Measurements from ENCODE around the gene DST. TPM values are rescaled to one million over a fixed set of nuclear protein-coding genes. Genes with fewer than 3 reads are reported as not detected.
"Not testable (repeated sequence)": the region's sequence is repeated elsewhere in the genome, so short reads cannot be mapped to it uniquely, and the experiment has no call there.

Gene DST
- polyA plus RNA-seq, 3 donors, result 20.1 to 91.7 (median 36.9) TPM

DNA sequence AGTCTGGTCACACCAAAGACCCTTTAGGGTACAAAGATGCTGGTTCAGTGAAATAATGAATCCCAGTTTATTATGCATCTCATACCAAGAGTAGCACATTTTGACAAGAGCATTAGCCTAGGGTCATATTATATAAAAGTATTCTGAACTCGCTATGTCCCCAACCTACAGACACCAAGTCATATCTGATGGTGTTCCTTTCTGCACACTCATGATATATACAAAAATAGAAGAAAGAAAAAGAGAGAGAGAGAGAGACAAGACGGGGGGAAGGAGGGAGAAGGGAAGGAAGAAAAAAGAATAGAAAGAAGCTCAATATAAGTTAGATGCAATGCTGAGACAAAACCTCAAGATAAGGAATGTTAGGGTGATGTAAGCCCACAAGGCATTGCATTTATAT, 131.1 kb downstream of the DST start:
- no peak overlapping the region for H3K27ac ChIP-seq (ENCODE audit: low read depth, low read length)
- 87 to 98% (median 88%) methylated on average over 2 of the region's 2 CpGs for WGBS, 3 donors

DNA sequence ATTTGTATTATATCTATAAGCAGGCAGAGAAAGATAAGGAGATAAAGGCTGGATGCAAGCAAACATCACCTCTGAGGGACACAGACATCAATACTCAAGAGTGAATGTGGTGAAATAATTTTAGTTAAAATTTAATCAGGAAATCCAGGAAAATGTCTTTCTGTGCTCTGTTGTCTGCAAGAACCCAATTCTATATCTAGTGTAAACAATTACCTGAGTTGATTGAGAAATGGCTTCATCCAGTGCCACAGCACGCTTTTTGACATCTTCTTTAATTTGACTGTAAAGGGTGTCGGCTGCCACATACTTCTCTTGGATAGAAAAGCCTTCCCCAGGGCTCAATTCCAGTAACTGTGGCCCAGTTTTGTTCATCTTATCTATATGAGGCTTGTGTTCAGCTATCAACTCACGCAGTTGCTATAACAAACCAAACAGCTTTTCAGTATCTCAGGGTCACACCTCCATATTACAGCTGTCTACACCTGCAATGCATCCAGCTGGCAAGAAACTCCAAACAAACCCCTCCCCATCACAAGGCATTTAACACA, 131.6 kb downstream of the DST start:
- WGBS, 3 donors, result 28 to 62% (median 59%) methylated on average over 3 of the region's 3 CpGs
- H3K27ac ChIP-seq (ENCODE audit: low read depth, low read length), result no peak overlapping the region

DNA sequence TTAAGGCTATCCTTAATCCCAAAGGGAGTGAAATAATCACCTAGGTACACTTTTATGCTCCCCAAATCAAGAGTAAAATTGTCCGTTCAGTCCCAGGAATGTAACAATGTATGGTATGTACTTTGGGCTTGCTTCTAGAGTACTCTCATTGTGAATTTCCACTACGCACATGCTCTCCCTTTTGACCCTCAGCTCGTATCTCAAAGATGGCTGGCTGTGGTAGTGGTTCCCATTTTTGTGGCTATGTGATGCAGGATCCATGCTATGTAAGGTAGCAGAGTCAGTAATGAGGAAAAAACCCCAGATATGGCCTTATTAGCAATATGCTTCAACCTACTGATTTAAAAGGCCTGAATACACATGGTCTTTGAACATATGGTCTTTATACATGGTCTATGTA, 133.7 kb downstream of the DST start:
- WGBS, 3 donors, result 92 to 95% (median 93%) methylated on average over 3 of the region's 3 CpGs
- H3K27ac ChIP-seq (ENCODE audit: low read depth, low read length), result no peak overlapping the region

DNA sequence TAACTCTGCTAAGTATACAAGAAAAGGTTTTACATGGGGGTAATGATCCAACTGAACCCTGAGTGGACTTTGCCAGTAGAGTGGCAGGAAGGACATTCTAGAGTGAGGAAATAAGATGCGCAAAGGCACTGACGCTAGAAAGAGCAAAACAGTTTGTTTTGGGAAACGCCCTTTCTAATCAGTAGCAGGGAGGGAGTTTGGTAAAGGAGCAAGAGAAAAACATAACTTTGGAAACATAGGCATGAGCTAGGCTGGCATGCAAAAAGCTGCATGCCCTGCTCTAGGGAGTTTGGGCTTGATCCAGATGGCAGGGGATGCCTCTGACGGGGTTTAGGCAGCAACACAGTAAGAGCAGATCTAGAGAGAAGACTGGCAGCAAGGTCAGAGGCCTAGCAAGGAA, 135.2 kb downstream of the DST start:
- no peak overlapping the region for H3K27ac ChIP-seq (ENCODE audit: low read depth, low read length)
- WGBS, 3 donors, result 62 to 69% (median 63%) methylated on average over 4 of the region's 4 CpGs

DNA sequence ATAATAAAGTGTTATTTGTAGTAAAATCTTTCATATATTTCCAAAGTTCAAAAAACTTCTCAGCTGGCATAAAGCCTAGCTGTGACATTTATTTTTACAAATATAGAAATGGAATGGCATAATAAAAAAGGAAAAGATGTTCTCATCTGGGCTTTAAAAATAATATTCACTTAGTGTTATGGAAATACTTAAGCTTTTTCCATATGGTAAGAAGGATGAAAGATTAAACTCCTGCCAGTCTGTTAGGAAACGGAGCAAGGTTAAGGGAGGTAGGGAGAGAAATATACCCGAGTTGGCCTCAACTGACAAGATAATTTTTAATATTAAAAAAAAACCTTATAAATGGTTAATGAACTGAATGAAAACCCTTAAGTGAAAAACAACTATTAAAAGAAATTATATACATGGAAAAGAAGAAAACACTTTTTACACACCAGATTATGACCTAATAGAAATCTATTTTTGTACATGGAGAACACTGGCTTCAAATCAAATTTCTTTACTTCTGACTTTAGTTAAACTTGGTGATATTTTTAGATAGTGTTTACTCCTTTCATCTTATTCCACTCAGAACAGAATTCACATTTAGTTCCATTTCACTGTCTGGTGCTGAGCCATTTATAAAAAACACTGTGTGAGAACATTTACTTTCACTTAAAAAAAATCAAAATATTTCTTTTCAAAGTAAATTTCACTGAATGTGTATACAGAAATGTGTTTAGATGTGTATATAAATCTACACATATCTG, 137.0 kb downstream of the DST start:
- no peak overlapping the region for H3K27ac ChIP-seq (ENCODE audit: low read depth, low read length)

DNA sequence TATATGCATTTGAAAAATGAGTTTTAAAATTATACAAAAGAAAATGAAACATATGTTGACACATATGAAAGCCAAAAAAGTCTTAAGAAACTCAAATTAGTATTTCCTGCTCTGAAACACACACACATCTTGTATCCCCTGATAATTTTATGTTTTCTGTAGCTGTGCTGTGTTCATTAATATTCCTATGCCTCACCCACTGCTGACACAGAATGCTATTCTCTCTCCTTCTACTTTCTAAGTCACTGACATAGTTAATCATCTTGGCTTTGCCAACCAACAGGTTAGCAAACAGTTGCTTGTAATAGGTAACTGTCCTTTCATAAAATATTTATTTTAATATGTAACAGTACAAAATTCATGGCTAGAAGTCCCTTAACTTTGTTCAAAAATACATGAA, 140.7 kb downstream of the DST start:
- H3K27ac ChIP-seq (ENCODE audit: low read depth, low read length), result no peak overlapping the region

More for the DNA sequence above, 137.0 kb downstream of the DST start:
- WGBS, 3 donors, result 26 to 51% (median 28%) methylated on average over 2 of the region's 2 CpGs

DNA sequence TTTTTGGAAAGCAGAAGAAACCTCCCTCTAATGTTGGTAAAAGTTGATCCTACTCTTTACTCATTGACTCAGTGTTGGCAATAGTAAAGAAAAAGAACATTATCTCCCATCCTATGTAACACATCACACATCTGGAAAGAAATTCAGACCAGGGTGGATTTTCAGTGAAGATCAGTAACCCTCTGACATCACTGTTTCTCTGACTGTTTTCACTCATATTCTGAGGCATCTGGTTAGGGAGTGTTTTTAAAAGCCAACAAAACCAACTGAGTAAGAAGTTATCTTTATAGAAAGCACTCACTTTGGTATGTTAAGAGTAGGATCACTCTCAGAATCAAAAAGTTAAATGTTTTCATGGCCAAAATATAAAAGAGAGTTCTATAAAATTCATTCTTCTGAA, 143.6 kb downstream of the DST start:
- no peak overlapping the region for H3K27ac ChIP-seq (ENCODE audit: low read depth, low read length)

DNA sequence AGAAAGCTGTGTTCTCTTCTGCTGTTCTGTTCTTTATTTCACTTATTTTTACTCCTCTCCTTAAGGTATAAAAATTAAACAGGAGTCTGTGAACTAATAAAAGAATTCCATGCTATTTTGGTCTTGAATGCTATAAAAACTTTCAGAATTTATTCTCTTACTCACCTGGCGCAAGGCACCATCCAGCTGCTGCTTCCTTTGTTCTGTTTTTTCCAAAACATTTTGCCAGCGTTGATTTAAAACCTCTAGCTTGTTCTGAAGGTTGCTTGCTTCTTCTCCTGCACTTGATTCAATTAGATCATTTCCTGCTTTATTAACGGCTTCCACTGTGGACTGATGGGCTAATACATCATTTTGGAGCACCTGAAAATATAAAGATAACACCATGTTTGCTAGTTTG, 145.0 kb downstream of the DST start:
- H3K27ac ChIP-seq (ENCODE audit: low read depth, low read length), result no peak overlapping the region
- 52 to 69% (median 56%) methylated on average over 3 of the region's 3 CpGs for WGBS, 3 donors

DNA sequence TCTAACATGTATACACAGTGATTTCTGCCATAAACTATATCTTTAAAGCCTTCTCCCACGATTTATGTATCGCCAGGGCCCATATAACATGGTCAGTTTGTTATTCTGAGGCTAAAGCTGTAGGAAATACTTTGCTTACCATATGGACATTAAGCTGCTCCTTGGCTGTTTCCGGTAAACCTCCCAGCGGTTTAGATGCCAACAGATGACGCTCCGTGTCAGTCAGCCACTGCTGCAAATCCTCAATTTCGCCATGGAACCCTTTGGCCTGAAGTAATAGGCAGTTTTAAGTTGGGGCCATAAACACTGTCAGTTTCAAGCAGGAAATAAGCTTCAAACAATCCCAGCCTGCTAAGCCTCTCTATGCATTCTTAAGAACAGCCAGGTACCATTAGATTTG, 145.4 kb downstream of the DST start:
- no peak overlapping the region for H3K27ac ChIP-seq (ENCODE audit: low read depth, low read length)
- 93 to 98% (median 93%) methylated on average over 7 of the region's 7 CpGs for WGBS, 3 donors

DNA sequence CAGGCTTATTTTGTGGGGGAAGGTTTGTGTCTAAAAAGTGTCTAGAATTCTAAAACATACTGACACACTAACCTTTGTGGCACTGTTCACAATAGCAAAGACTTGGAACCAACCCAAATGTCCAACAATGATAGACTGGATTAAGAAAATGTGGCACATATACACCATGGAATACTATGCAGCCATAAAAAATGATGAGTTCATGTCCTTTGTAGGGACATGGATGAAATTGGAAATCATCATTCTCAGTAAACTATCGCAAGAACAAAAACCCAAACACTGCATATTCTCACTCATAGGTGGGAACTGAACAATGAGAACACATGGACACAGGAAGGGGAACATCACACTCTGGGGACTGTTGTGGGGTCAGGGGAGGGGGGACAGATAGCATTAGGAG, 146.0 kb downstream of the DST start:
- not testable (repeated sequence) for H3K27ac ChIP-seq (ENCODE audit: low read depth, low read length)
- WGBS, 3 donors, result 100% methylated on average over 1 of the region's 1 CpG; no CpG with 5 or more reads in 2 of the 3 donors

DNA sequence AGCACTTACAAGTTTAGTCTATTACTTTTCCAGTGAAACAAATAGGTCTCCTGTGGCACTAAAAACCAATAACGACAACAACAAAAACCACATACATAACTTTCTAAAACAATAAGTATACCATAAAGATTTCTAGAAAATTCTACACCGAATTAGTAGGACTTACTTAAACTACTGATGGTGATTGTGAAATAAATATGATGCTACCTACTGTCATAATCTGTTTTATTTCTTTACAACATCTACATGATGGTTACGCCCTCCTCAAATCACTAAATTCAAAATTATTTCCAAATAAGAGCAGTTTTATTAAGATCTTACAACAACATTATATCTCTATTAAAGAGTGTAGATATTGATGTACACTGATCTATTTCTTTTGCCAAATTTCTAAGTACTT, 147.0 kb downstream of the DST start:
- no peak overlapping the region for H3K27ac ChIP-seq (ENCODE audit: low read depth, low read length)
- WGBS, 3 donors, result 71 to 80% (median 78%) methylated on average over 3 of the region's 3 CpGs

DNA sequence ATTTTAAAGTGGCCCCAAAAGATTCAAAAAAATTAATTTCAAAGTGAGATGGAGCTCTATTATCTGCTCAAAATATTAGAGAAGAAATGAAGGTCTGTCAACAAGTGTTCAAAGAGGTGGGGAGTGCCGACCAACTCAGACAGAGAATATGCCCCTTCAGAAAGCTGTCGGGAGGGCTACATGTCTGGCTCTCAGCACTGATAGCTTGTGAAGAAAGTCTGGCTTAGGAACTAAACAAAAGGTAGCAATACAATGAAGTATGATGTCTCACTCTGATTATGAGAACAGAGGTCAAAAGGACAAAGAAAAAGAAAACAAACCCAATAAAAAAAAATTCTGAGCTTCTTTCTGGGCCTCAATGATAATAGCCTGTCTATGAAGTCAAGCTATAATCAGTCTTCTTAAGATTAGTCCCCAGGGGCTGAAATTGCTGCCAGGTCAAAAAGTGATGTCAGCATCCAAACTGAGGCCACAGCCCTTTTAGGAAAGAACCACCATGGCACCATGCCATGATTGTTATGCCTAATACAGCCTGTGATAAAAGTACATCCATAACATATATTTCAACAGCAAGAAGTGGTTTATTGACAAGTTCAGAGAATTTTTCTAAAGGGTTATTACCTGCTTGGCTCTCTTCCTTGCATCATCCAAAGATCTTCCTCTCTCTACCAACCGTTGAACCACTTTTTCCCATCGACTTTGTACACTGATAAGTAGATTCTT, 150.9 kb downstream of the DST start:
- H3K27ac ChIP-seq (ENCODE audit: low read depth, low read length), result no peak overlapping the region
- WGBS, 3 donors, result 68 to 81% (median 73%) methylated on average over 4 of the region's 4 CpGs

DNA sequence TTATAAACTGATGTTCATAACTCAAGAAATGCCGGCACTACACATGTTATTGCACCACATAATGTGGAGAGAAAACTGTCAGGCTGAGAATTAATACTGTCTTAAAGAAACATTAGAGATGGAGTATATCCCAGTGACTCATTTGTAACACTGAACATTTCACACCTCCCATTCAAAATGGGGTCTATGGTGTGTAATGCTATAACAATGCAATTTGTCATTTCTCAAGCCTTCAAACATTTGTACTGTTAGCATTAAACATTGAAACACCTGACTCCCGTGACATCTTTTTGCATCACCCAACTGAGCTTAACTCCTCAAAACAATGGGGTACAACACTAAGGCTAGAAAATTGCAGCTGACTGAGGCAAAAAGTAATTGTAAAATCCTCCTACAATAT, 151.7 kb downstream of the DST start:
- 83 to 91% (median 89%) methylated on average over 2 of the region's 2 CpGs for WGBS, 3 donors
- no peak overlapping the region for H3K27ac ChIP-seq (ENCODE audit: low read depth, low read length)

DNA sequence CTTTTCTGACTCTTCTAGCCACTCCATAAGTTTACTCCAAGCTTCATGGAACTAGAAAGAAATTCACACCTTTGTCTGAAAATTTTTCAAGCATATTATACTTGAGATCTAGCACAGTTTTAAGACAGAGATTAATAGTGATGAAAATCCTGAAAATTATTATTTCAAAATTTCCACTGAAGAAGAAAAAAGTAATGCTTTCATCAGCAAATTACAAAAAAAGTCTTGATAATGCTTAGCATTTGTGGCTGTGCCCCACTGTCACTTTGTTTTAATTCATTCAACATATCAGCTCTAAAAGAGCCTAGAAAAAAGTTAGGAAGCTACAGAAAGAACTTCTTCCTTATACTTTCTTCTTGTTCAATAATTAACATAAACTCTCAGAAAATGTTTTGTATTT, 153.1 kb downstream of the DST start:
- H3K27ac ChIP-seq (ENCODE audit: low read depth, low read length), result no peak overlapping the region

DNA sequence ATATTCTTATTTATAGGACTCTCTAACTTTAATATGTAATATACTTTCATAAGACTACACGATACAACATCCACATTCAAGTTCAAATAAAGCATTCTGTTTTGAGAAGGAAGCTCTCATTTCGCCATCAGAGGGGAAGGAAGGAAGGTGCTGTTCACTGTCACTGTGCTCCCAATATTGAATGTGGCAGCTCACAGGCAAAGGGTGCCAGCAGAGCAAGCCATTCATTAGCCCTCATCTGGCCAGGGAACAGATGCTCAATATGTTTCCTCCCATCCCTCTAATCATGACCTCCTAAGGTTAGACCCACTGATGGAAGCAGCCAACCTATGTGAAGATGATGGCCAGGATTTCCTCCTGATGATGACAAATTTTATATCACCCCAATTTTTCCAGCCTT, 154.4 kb downstream of the DST start:
- H3K27ac ChIP-seq (ENCODE audit: low read depth, low read length), result no peak overlapping the region
- WGBS, 3 donors, result 57 to 91% (median 66%) methylated on average over 2 of the region's 2 CpGs

DNA sequence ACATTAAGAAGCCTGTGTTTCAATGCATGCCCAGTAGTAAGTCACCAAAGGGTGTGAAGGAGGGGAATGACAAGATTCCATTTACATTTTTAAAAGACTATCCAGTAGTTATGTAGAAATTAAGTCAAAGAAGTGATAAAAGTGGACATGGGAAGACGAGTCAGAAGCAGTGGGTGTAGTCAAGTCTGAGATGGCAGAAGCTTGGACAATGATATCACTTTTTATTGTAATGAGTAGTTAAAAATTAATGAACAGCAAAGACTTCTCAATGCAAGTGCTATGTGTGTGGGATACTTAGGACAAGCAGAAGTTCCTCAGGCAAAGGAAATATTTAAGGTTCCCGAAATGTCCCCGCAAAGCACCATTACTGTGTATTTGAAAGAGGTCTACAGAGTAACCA, 156.0 kb downstream of the DST start:
- 90 to 96% (median 92%) methylated on average over 3 of the region's 3 CpGs for WGBS, 3 donors
- no peak overlapping the region for H3K27ac ChIP-seq (ENCODE audit: low read depth, low read length)

DNA sequence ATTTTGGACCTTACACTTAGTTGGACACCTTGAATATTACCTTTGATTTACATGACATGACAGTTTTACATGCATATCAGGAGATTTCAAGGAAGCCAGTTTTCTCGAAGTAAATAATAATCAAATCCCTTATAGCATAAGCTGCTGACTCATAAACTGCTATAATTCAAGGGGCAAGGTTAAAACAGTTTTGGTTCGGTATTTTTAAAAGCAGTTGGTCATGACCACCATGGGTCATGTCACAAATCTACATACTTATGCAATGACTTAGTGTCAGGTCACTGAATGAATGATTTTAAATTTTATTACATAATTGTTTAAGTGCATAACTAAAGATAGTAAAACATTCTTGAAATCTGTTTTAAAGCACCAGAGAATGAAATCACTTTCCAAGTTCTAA, 158.0 kb downstream of the DST start:
- 54 to 68% (median 65%) methylated on average over 2 of the region's 2 CpGs for WGBS, 3 donors
- no peak overlapping the region for H3K27ac ChIP-seq (ENCODE audit: low read depth, low read length)

DNA sequence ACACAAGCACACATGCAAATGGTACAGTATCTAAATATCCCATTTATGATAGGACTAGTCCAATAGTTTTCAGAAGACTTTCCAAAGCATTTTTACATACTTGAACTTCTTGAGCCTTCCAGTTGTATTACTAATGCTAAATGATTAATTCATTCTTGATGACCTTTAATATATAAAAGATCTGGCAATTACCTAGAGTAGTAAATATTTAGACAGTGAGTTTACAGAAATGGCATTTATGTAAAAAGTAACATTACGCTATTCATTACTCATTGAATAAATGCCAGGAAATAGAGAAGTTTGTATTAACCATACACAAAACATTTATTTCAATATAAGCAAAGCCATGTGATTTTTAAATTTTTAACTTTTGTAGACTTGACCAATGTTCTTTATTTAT, 158.8 kb downstream of the DST start:
- no peak overlapping the region for H3K27ac ChIP-seq (ENCODE audit: low read depth, low read length)
- WGBS, 3 donors, result 38 to 77% (median 72%) methylated on average over 1 of the region's 1 CpG

DNA sequence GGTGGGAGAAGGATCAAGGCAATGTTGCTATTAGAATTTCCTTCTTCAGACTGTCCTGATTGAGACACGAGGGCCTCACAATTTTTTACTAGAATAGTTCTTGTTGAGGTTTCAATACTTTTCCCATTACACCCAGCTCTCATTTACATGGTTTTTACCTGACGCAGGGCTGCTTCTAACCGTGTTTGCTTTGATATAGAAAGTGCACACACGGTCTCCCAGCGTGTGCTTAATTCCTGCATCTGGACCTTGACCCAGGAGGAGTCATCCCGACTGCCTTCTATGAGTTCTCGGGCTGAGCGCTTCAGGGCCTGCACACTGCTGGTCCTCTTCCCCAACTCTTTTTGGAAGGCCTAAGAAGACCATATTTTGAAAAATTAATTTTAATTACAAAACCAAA, 160.2 kb downstream of the DST start:
- no peak overlapping the region for H3K27ac ChIP-seq (ENCODE audit: low read depth, low read length)
- 37 to 89% (median 85%) methylated on average over 8 of the region's 8 CpGs for WGBS, 3 donors

DNA sequence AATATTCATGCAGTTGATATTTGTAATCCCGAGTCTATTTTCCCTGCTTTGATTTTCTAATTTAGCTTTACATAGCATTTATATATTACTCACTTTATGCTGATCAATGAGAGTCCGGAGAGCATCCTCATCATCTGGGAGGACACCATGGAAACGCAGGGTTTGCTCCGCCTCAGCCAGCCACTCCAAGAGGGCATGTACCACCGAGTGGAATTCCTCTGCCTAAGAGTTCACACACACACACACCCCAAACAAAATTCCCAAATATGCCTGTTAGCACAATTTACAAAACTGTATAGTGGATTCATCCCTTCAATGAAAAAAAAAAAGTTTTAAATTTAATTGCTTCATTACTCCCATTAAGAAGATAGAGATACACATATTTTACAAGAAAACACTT, 160.7 kb downstream of the DST start:
- H3K27ac ChIP-seq (ENCODE audit: low read depth, low read length), result no peak overlapping the region
- 86 to 91% (median 90%) methylated on average over 5 of the region's 5 CpGs for WGBS, 3 donors
